Thoracic aorta (tissue), 2 donors: ENCODE results near the gene SMARCD3. TPM values are rescaled to one million over a fixed set of nuclear protein-coding genes. Genes with fewer than 3 reads are reported as not detected.

ENCODE experiments used
- ATAC-seq: fragments of 150-250 bp; one replicate; pipeline ENCODE4 v1.8.0; 2017; ENCODE audit warnings: low read depth; ENCODE audit not compliant: insufficient number of reproducible peaks, low FRiP score
- DNase-seq: peaks from one replicate; pipeline ENCODE4 v3.0.0-alpha.2; 2020; ENCODE audit warnings: low spot score
- H3K27ac ChIP-seq, 2 donors: fragments of 200-600 bp; sonication (generic); 1 replicate in 1 of 2; 2 replicates in 1 of 2; pipeline ENCODE4 v1.5.1; 2016; ENCODE audit warnings: mild to moderate bottlenecking in 2 of 2, moderate library complexity in 2 of 2
- H3K27me3 ChIP-seq: fragments of 200-600 bp; sonication (generic); replicated peaks from 2 replicates; pipeline ENCODE4 v1.6.0; 2016; ENCODE audit warnings: mild to moderate bottlenecking; ENCODE audit not compliant: insufficient read depth
- H3K36me3 ChIP-seq: fragments of 200-600 bp; sonication (generic); one replicate; pipeline ENCODE4 v1.5.1; 2016
- H3K4me1 ChIP-seq, 2 donors: fragments of 200-600 bp; sonication (generic); 1 replicate in 1 of 2; 2 replicates in 1 of 2; pipeline versions ENCODE4 v1.5.1 to v1.6.0; 2016; ENCODE audit warnings: low read depth in 2 of 2, mild to moderate bottlenecking in 1 of 2; ENCODE audit not compliant: control insufficient read depth in 1 of 2
- H3K4me3 ChIP-seq: fragments of 200-600 bp; sonication (generic); 2 replicates; pipeline ENCODE4 v1.5.1; 2016; ENCODE audit warnings: mild to moderate bottlenecking
- H3K9me3 ChIP-seq: fragments of 200-600 bp; sonication (generic); 2 replicates; pipeline ENCODE4 v1.5.1; 2016
- CTCF ChIP-seq: fragments of 200-600 bp; sonication (generic); IDR thresholded peaks from one replicate; pipeline ENCODE4 v1.5.1; 2019; ENCODE audit warnings: antibody characterized with exemption
- total RNA-seq, 2 donors: library from RNA; depleted of rRNA; stranded (reverse); fragments of >200 nt; gene quantifications; one replicate each; pipeline versions ENCODE4 v1.1.0 to v1.2.3, GENCODE V29; 2016

Gene SMARCD3
- total RNA-seq, 2 donors from 2014 or later: 51.1 to 110 TPM

- no peak for DNase-seq
- ATAC-seq: no peak
- Histone ChIP-seq H3K4me1 (peaks cover 10 to 16% of the 10 kb centered on the region in 2 donors), H3K27ac (no peak overlapping the region), H3K4me3 (no peak overlapping the region), H3K36me3 (peaks cover 54% of the 10 kb centered on the region), H3K9me3 (no peaks in the 10 kb centered on the region), H3K27me3 (no peaks in the 10 kb centered on the region)
- TF ChIP-seq CTCF: no peak
These were observed 8.5 kb downstream of the SMARCD3 start for GRCh38 chr7:151239837-151240459.

GRCh38 chr7:151238924-151239836 lies 9.3 kb downstream of the SMARCD3 start:
- no peak for DNase-seq
- no peak for ATAC-seq
- H3K27ac ChIP-seq: no peak overlapping the region
- H3K9me3 ChIP-seq: no peaks in the 10 kb centered on the region
- H3K4me1 ChIP-seq: peaks cover 5 to 16% of the 10 kb centered on the region in 2 donors
- no peak for TF ChIP-seq CTCF
- no peaks in the 10 kb centered on the region for H3K27me3 ChIP-seq
- H3K4me3 ChIP-seq: no peak overlapping the region
- peaks cover 56% of the 10 kb centered on the region for H3K36me3 ChIP-seq

- peaks cover 9 to 22% of the 10 kb centered on the region in 2 donors for H3K4me1 ChIP-seq
- no peak overlapping the region for H3K4me3 ChIP-seq
- no peaks in the 10 kb centered on the region for H3K27me3 ChIP-seq
- H3K36me3 ChIP-seq: peaks cover 56% of the 10 kb centered on the region
- DNase-seq (no peak), ATAC-seq (no peak)
- TF ChIP-seq CTCF: no peak
- H3K9me3 ChIP-seq: no peaks in the 10 kb centered on the region
- H3K27ac ChIP-seq: no peak overlapping the region
These were observed 10.2 kb downstream of the SMARCD3 start for GRCh38 chr7:151238190-151238810.

GRCh38 chr7:151237244-151238189 lies 11.0 kb downstream of the SMARCD3 start:
- no peak for TF ChIP-seq CTCF
- Histone ChIP-seq H3K36me3 (peaks cover 56% of the 10 kb centered on the region), H3K4me1 (peaks cover 10 to 24% of the 10 kb centered on the region in 2 donors), H3K9me3 (no peaks in the 10 kb centered on the region), H3K27me3 (no peaks in the 10 kb centered on the region), H3K27ac (no peak overlapping the region), H3K4me3 (no peak overlapping the region)
- ATAC-seq (no peak), DNase-seq (no peak)
